ENCODE data around the gene BCL2. TPM values are rescaled to one million over a fixed set of nuclear protein-coding genes. Genes with fewer than 3 reads are reported as not detected.

The BCL2 gene
- total RNA-seq, 1 donor from 2014 or later: 4.9 TPM

DNA sequence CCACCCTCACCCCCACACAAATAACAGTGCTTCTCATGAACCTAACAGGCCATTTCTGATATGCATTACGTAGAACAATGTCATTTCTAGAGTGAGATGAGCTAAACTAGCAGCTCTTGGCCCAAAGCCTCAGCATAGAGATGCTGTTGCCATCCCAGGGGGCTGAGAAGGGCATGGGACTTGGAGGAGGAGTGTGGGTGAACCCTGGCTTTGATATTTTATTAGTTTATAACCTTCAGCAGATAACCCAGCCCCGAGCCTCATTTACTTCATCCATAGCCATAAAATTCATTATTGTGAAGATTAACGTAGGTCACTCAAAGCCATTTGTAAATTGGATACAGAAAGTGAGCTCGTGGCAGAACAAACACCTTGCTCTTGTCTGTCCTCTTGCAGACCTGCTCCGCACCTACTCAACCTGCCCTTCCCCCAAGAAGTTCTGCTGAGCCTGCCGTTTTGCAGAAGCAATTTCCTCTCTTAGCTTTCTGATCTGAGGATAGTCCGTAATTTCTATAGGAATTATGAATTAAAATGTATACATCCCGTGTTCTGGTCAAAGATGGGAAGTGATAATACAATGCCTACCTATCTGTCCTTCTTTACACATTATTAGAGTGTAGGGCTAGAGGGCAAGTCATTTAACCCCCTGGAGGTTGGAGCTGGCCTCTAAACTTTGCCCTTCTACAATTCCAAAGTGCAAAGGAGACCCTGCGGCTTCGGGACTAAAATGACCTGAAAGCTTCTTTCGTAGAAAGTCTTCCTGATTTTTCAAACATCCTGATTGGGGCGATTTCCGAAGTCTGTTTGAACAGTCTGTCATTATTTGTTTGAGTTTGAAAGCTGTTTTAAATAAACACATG, 187.4 kb downstream of the BCL2 start:
- H4K20me1 ChIP-seq (ENCODE audit: low read depth): no peaks in the 10 kb centered on the region
- peaks cover 14% of the 10 kb centered on the region for H3K4me1 Mint-ChIP-seq
- no peaks in the 10 kb centered on the region for H3K36me3 Mint-ChIP-seq
- no peak overlapping the region for H2AFZ ChIP-seq (replicated peaks)
- peaks cover 7% of the 10 kb centered on the region for H3K4me1 ChIP-seq
- no peak overlapping the region for H3K27ac ChIP-seq
- no peak overlapping the region for H3K4me3 ChIP-seq
- no peaks in the 10 kb centered on the region for H3K27me3 Mint-ChIP-seq (ENCODE audit: insufficient read depth, low read depth)
- H3K79me2 ChIP-seq (ENCODE audit: low read depth): no peaks in the 10 kb centered on the region
- H3K9ac ChIP-seq: no peak overlapping the region
- no peak for DNase-seq (ENCODE audit: low spot score)
- no peaks in the 10 kb centered on the region for H3K36me3 ChIP-seq
- H3K4me2 ChIP-seq: no peak overlapping the region
- TF ChIP-seq EZH2phosphoT487 (IDR thresholded peaks at IDR 0.05) (no peak), EZH2 (IDR thresholded peaks at IDR 0.05) (no peak), CTCF (IDR thresholded peaks at IDR 0.05) (no peak)
- H3K9me3 Mint-ChIP-seq: peaks cover 3% of the 10 kb centered on the region
- H3K27ac Mint-ChIP-seq: no peak overlapping the region
- no peaks in the 10 kb centered on the region for H3K9me3 ChIP-seq (ENCODE audit: low read depth)
- no peak overlapping the region for H3K4me3 Mint-ChIP-seq
- no peaks in the 10 kb centered on the region for H3F3A ChIP-seq (ENCODE audit: low read depth)
- no peaks in the 10 kb centered on the region for H3K27me3 ChIP-seq

DNA sequence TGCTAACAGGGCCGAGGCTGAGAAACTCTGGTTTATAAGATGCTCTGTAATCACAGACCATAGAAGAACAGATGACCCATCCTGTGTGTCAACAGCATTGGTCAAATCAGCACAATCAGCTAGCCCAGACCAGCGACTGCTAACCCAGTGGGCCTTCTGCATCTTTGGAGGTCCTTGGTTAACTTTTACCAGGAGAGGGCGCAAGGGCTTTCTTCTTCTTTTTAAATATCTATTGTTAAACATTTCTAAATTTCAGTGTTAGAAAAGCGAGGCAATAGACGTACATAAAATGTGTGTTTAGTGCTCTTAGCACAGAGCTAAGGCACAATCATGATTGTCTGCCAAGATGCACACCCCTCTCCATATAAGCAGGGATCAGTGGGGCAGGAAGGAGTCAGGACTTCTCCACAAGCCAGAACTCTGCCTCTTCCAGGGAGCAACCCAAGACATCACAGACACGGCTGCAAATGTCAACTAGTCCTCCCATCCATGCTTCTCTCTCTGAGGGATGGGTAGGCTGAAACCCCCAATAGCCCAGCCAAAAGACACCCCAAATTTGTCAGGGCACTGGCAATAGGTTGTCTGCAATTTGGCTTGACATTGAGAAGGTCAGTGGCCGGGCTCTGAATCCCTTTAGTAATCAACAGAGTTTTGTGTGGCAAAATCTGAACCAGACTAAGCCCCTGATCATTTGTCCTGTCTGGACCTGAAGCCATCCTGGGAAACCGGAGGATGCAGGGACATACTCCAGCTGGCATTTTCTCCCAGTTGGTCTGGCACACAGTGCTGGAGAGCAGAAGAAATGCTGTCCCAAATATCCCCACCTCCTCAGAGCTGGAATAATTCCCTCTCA, 188.2 kb downstream of the BCL2 start:
- TF ChIP-seq CTCF (IDR thresholded peaks at IDR 0.05) (peak; percentile 72), EZH2 (IDR thresholded peaks at IDR 0.05) (no peak), EZH2phosphoT487 (IDR thresholded peaks at IDR 0.05) (no peak)
- no peak overlapping the region for H3K27ac ChIP-seq
- H3K4me1 ChIP-seq: peaks cover 7% of the 10 kb centered on the region
- H3K27ac Mint-ChIP-seq: no peak overlapping the region
- H2AFZ ChIP-seq (replicated peaks): peak overlapping the region; percentile 28
- H3K79me2 ChIP-seq (ENCODE audit: low read depth): no peaks in the 10 kb centered on the region
- H3K9me3 ChIP-seq (ENCODE audit: low read depth): no peaks in the 10 kb centered on the region
- H3K9ac ChIP-seq: no peak overlapping the region
- H3K4me3 ChIP-seq: no peak overlapping the region
- no peaks in the 10 kb centered on the region for H3K27me3 Mint-ChIP-seq (ENCODE audit: insufficient read depth, low read depth)
- H4K20me1 ChIP-seq (ENCODE audit: low read depth): no peaks in the 10 kb centered on the region
- H3K27me3 ChIP-seq: no peaks in the 10 kb centered on the region
- H3K36me3 ChIP-seq: no peaks in the 10 kb centered on the region
- H3K36me3 Mint-ChIP-seq: no peaks in the 10 kb centered on the region
- H3K4me2 ChIP-seq: no peak overlapping the region
- peak; percentile 64 for DNase-seq (ENCODE audit: low spot score)
- H3K4me3 Mint-ChIP-seq: no peak overlapping the region
- peaks cover 11% of the 10 kb centered on the region for H3K4me1 Mint-ChIP-seq
- peaks cover 3% of the 10 kb centered on the region for H3K9me3 Mint-ChIP-seq
- no peaks in the 10 kb centered on the region for H3F3A ChIP-seq (ENCODE audit: low read depth)

- Mint-ChIP-seq H3K4me1 (peaks cover 11% of the 10 kb centered on the region), H3K4me3 (no peak overlapping the region), H3K9me3 (no peaks in the 10 kb centered on the region), H3K36me3 (no peaks in the 10 kb centered on the region), H3K27ac (no peak overlapping the region), H3K27me3 (ENCODE audit: insufficient read depth, low read depth) (no peaks in the 10 kb centered on the region)
- no peak for DNase-seq (ENCODE audit: low spot score)
- no peak overlapping the region for H3K9ac ChIP-seq
- no peaks in the 10 kb centered on the region for H4K20me1 ChIP-seq (ENCODE audit: low read depth)
- no peaks in the 10 kb centered on the region for H3K79me2 ChIP-seq (ENCODE audit: low read depth)
- no peak overlapping the region for H3K4me2 ChIP-seq
- no peak overlapping the region for H2AFZ ChIP-seq (replicated peaks)
- H3K4me1 ChIP-seq: peaks cover 7% of the 10 kb centered on the region
- no peaks in the 10 kb centered on the region for H3K36me3 ChIP-seq
- TF ChIP-seq EZH2 (IDR thresholded peaks at IDR 0.05) (no peak), EZH2phosphoT487 (IDR thresholded peaks at IDR 0.05) (no peak), CTCF (IDR thresholded peaks at IDR 0.05) (no peak)
- H3K4me3 ChIP-seq: no peak overlapping the region
- no peaks in the 10 kb centered on the region for H3F3A ChIP-seq (ENCODE audit: low read depth)
- no peak overlapping the region for H3K27ac ChIP-seq
- H3K27me3 ChIP-seq: no peaks in the 10 kb centered on the region
- no peaks in the 10 kb centered on the region for H3K9me3 ChIP-seq (ENCODE audit: low read depth)
These were observed 189.4 kb downstream of the BCL2 start for GRCh38 chr18:63130176-63130575.
